Small intestine (tissue), 16 donors: ENCODE results near the gene LRCOL1. TPM values are rescaled to one million over a fixed set of nuclear protein-coding genes. Genes with fewer than 3 reads are reported as not detected.

Experiments used
- DNase-seq, 2 donors: peaks; one replicate each; pipeline versions ENCODE4 v3.0.0 to v3.0.0-alpha.2; 2013
- FAIRE-seq: peaks from 2 replicates; lab custom pipeline; 2012; peaks lifted over from hg19 to GRCh38; lab: Jason Lieb, UNC
- H3K27ac ChIP-seq, 3 donors: one replicate each; pipeline ENCODE4 v1.5.1; 2013; ENCODE audit warnings: low read length in 2 of 3, mild to moderate bottlenecking in 2 of 3, control low read depth in 1 of 3, inconsistent platforms in 1 of 3, low read depth in 1 of 3, moderate library complexity in 1 of 3
- H3K27me3 ChIP-seq, 3 donors: one replicate each; pipeline ENCODE4 v1.6.1; 2013; ENCODE audit warnings: low read length in 3 of 3, inconsistent platforms in 1 of 3; ENCODE audit not compliant: control insufficient read depth in 3 of 3, insufficient read depth in 3 of 3
- H3K36me3 ChIP-seq, 3 donors: one replicate each; pipeline ENCODE4 v1.6.1; 2013; ENCODE audit warnings: low read length in 3 of 3, inconsistent platforms in 1 of 3, low read depth in 1 of 3, mild to moderate bottlenecking in 1 of 3, moderate library complexity in 1 of 3; ENCODE audit not compliant: control insufficient read depth in 3 of 3, insufficient read depth in 2 of 3
- H3K4me1 ChIP-seq, 3 donors: one replicate each; pipeline ENCODE4 v1.6.1; 2013; ENCODE audit warnings: low read length in 2 of 3, inconsistent platforms in 1 of 3, low read depth in 1 of 3, mild to moderate bottlenecking in 1 of 3, moderate library complexity in 1 of 3; ENCODE audit not compliant: control insufficient read depth in 3 of 3, insufficient read depth in 2 of 3
- H3K4me3 ChIP-seq, 3 donors: one replicate each; pipeline ENCODE4 v1.5.1; 2013; ENCODE audit warnings: low read length in 3 of 3, control low read depth in 1 of 3, inconsistent platforms in 1 of 3, low read depth in 1 of 3, mild to moderate bottlenecking in 1 of 3, moderate library complexity in 1 of 3
- H3K9me3 ChIP-seq, 2 donors: one replicate each; pipeline ENCODE4 v1.6.1; 2013; ENCODE audit warnings: low read depth in 1 of 2, low read length in 1 of 2; ENCODE audit not compliant: control insufficient read depth in 2 of 2, insufficient read depth in 1 of 2
- WGBS, 3 donors: extraction: QIAGEN DNeasy Blood & Tissue Kit; methylation state at CpG; one replicate each; pipeline ENCODE4 v1.1.7; 2013; 5-methylcytosine and 5-hydroxymethylcytosine counted together
- long read RNA-seq, 10 donors: transcript quantifications; one replicate each; lab custom pipeline, GENCODE V29; 2026
- polyA plus RNA-seq, 4 donors: library from polyadenylated mRNA; stranded (reverse) in 3 of 4; unstranded in 1 of 4; fragments of 200-250 nt in 3 of 4; fragments of 120-200 nt in 1 of 4; gene quantifications; one replicate each; pipeline versions ENCODE4 v1.2.1 to v1.2.3, GENCODE V29; 2013
- donor health status: healthy with polysubstance abuse.
- donor health status: control.
- donor health status: control.
- donor health status: Bipolar disorder and iron deficiency.
- donor health status: healthy.

The LRCOL1 gene
- polyA plus RNA-seq = under 1 TPM in 2 of 4 donors, not detected in 2; 0.21 to 0.85 TPM
- long read RNA-seq, donor 1 = 0 reads
- long read RNA-seq, donor 2 = 0 reads
- long read RNA-seq, donor 3 = 0 reads
- long read RNA-seq, donor 4 = 0 reads
- long read RNA-seq, donor 5 = 0 reads
- long read RNA-seq, donor 6 = 0 reads
- long read RNA-seq, donor 7 = 0 reads
- long read RNA-seq, donor 8 = 0 reads
- long read RNA-seq, donor 9 = 0 reads
- long read RNA-seq, donor 10 = 0 reads

- FAIRE-seq (no peak), DNase-seq (no peak)
- 26 to 44% (median 31%) methylated on average over 33 to 35 of the region's 35 CpGs for WGBS, 3 donors
- Histone ChIP-seq H3K9me3 (peaks cover 1 to 19% of the 10 kb centered on the region in 2 donors), H3K4me3 (no peak within 1 kb of the TSS), H3K27ac (no peak within 1 kb of the TSS), H3K27me3 (peaks cover 1 to 70% (median 2%) of the 10 kb centered on the region in 3 donors), H3K4me1 (peaks cover 0 to 4% (median 0%) of the 10 kb centered on the region in 3 donors), H3K36me3 (no peaks in the 10 kb centered on the region)
Observed at GRCh38 chr12:132610051-132610759, at the start of gene LRCOL1. TSS of gene LRCOL1 (minus strand) at chr12:132610582. CDS start at chr12:132606251, 4,331 bp downstream.

GRCh38 chr12:132660052-132660451 lies 49.7 kb upstream of the LRCOL1 start:
- no peak for FAIRE-seq
- H3K4me1 ChIP-seq = no peaks in the 10 kb centered on the region
- no peaks in the 10 kb centered on the region for H3K9me3 ChIP-seq
- peaks cover 16 to 80% (median 36%) of the 10 kb centered on the region in 3 donors for H3K36me3 ChIP-seq
- DNase-seq = no peak
- H3K4me3 ChIP-seq = no peak overlapping the region
- H3K27ac ChIP-seq = no peak overlapping the region
- no peaks in the 10 kb centered on the region for H3K27me3 ChIP-seq
- 66 to 85% (median 82%) methylated on average over 5 of the region's 5 CpGs for WGBS, 3 donors

GRCh38 chr12:132659146-132659545 lies 48.8 kb upstream of the LRCOL1 start:
- no peak for DNase-seq
- WGBS, 3 donors = 92 to 98% (median 93%) methylated on average over 16 of the region's 16 CpGs
- no peaks in the 10 kb centered on the region for H3K9me3 ChIP-seq

GRCh38 chr12:132658149-132658894 lies 47.9 kb upstream of the LRCOL1 start:
- no peaks in the 10 kb centered on the region for H3K4me1 ChIP-seq
- FAIRE-seq (no peak), DNase-seq (no peak)
- no peaks in the 10 kb centered on the region for H3K27me3 ChIP-seq
- H3K4me3 ChIP-seq = no peak overlapping the region
- peaks cover 13 to 69% (median 33%) of the 10 kb centered on the region in 3 donors for H3K36me3 ChIP-seq
- H3K9me3 ChIP-seq = no peaks in the 10 kb centered on the region
- H3K27ac ChIP-seq = no peak overlapping the region
- WGBS, 3 donors = 90 to 96% (median 95%) methylated on average over 32 of the region's 32 CpGs

More at GRCh38 chr12:132659146-132659545, 48.8 kb upstream of the LRCOL1 start:
- no peaks in the 10 kb centered on the region for H3K4me1 ChIP-seq
- no peaks in the 10 kb centered on the region for H3K27me3 ChIP-seq
- H3K4me3 ChIP-seq = no peak overlapping the region
- H3K27ac ChIP-seq = no peak overlapping the region
- no peak for FAIRE-seq
- peaks cover 13 to 76% (median 34%) of the 10 kb centered on the region in 3 donors for H3K36me3 ChIP-seq

GRCh38 chr12:132657004-132657727 lies 46.8 kb upstream of the LRCOL1 start:
- 94 to 96% (median 94%) methylated on average over 12 of the region's 12 CpGs for WGBS, 3 donors
- Histone ChIP-seq H3K9me3 (no peaks in the 10 kb centered on the region), H3K4me1 (no peaks in the 10 kb centered on the region), H3K27me3 (no peaks in the 10 kb centered on the region), H3K36me3 (peaks cover 11 to 68% (median 28%) of the 10 kb centered on the region in 3 donors), H3K4me3 (no peak overlapping the region), H3K27ac (no peak overlapping the region)
- DNase-seq (peak in 1 of 2 donors; percentile 5), FAIRE-seq (no peak)

DNA sequence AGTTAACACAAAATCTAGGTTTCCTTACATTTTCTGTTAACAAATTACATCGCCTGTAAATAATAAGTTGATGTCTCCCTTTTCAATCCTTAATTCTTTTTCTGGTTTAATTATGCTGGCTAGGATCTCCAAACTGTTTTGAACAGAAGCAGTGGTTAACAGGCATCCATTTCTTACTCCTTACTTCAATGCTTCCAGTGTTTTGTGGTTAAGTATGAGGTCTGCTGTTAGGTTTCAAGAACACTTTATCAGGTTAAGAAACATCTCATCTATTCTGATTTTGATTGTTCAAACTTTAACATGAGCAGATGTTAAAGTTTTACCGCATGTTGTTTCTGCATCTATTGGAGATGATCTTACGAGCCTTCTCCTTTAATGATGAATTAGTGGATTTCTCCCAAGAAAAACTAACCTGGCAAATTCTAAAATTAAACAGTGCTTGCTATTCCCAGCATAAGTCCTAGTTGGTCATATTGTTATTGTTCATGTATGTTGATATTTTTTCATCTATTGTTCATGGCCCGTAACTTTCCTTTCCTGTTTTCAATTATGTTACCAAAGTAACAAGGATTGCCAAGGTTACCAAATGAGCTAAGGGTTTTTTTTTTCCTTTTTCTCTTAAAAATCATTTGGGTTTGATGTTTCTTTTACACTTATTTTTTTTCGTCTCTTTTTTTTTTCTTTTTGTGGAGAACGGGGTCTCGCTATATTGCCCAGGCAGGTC lies 43.3 kb upstream of the LRCOL1 start:
- peaks cover 10 to 58% (median 23%) of the 10 kb centered on the region in 3 donors for H3K36me3 ChIP-seq

DNA sequence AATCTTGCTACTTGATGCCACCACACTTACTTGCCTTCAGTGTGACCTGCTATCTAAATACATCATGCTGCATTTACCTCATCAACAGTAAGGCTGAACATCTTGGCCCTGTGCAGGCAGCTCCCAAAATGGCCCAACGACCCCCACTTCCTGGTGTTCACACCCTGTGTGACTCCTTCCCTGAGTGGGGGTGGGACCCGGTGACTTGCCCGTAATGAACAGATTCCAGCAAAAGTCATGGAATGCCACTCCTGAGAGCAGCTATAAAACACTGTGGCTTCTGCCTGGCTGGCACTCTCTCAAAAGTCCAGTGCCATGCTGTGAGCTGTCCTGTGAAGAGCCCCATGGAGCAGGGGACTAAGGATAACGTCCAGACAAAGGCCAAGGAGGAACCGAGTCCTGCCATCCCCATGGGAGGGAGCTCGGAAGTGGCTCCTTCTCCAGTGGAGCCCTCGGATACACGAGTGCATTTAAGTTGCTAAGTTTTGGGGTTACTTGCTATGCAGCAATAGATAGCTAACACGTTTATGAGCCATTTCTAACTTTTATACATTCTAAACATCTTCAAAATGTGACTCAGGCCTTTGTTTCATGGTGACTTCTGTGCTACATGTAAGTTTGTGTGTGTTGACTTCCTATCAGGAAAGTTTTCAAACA lies 41.2 kb upstream of the LRCOL1 start:
- WGBS, 3 donors = 82 to 89% (median 85%) methylated on average over 9 of the region's 9 CpGs

More for the DNA sequence above, 43.3 kb upstream of the LRCOL1 start:
- WGBS, 3 donors = 90 to 98% (median 97%) methylated on average over 7 of the region's 7 CpGs
- H3K4me1 ChIP-seq = no peaks in the 10 kb centered on the region
- no peaks in the 10 kb centered on the region for H3K9me3 ChIP-seq
- H3K27me3 ChIP-seq = no peaks in the 10 kb centered on the region
- H3K27ac ChIP-seq = no peak overlapping the region
- DNase-seq (no peak), FAIRE-seq (no peak)
- no peak overlapping the region for H3K4me3 ChIP-seq

More for the DNA sequence above, 41.2 kb upstream of the LRCOL1 start:
- no peak for DNase-seq
- Histone ChIP-seq H3K4me1 (no peaks in the 10 kb centered on the region), H3K27me3 (no peaks in the 10 kb centered on the region), H3K27ac (no peak overlapping the region), H3K9me3 (no peaks in the 10 kb centered on the region), H3K4me3 (no peak overlapping the region), H3K36me3 (peaks cover 11 to 59% (median 13%) of the 10 kb centered on the region in 3 donors)
- FAIRE-seq = no peak
